GM19395 (cell line): ENCODE data around the gene DPP6.

Experiments
- ATAC-seq: cut with Tn5 transposase; IDR thresholded peaks from one replicate; pipeline ENCODE4 v1.9.1; 2021; ENCODE audit warnings: mild to moderate bottlenecking, moderate library complexity; ENCODE audit not compliant: unreplicated experiment

DPP6 gene

GRCh38 chr7:154867068-154867467 is 814.9 kb downstream of the DPP6 start:
- ATAC-seq, result peak; percentile 70

GRCh38 chr7:154868921-154869320 is 816.7 kb downstream of the DPP6 start:
- ATAC-seq, result no peak

- no peak for ATAC-seq
Measured at GRCh38 chr7:154869436-154869835, 817.2 kb downstream of the DPP6 start.

- no peak for ATAC-seq
Measured at GRCh38 chr7:154871507-154871906, 819.3 kb downstream of the DPP6 start.

GRCh38 chr7:154871928-154872750 is 819.9 kb downstream of the DPP6 start:
- no peak for ATAC-seq

- no peak for ATAC-seq
Measured at GRCh38 chr7:154872811-154873499, 820.8 kb downstream of the DPP6 start.

- ATAC-seq, result no peak
Measured at GRCh38 chr7:154873500-154874121, 821.4 kb downstream of the DPP6 start.

GRCh38 chr7:154874409-154875113 is 822.4 kb downstream of the DPP6 start:
- ATAC-seq, result no peak

GRCh38 chr7:154875297-154875696 is 823.1 kb downstream of the DPP6 start:
- no peak for ATAC-seq

- no peak for ATAC-seq
Measured at GRCh38 chr7:154876516-154876915, 824.3 kb downstream of the DPP6 start.

GRCh38 chr7:154877031-154877430 is 824.8 kb downstream of the DPP6 start:
- no peak for ATAC-seq

GRCh38 chr7:154879629-154880028 is 827.4 kb downstream of the DPP6 start:
- no peak for ATAC-seq

- no peak for ATAC-seq
Measured at GRCh38 chr7:154880513-154880912, 828.3 kb downstream of the DPP6 start.

- ATAC-seq, result no peak
Measured at GRCh38 chr7:154881026-154881425, 828.8 kb downstream of the DPP6 start.

GRCh38 chr7:154881526-154881925 is 829.3 kb downstream of the DPP6 start:
- no peak for ATAC-seq

GRCh38 chr7:154882931-154883474 is 830.8 kb downstream of the DPP6 start:
- ATAC-seq, result no peak

- ATAC-seq, result no peak
Measured at GRCh38 chr7:154884348-154884920, 832.2 kb downstream of the DPP6 start.

GRCh38 chr7:154886591-154886990 is 834.4 kb downstream of the DPP6 start:
- ATAC-seq, result no peak

GRCh38 chr7:154888690-154889089 is 836.5 kb downstream of the DPP6 start:
- ATAC-seq, result no peak

GRCh38 chr7:154892459-154892858 is 840.3 kb downstream of the DPP6 start:
- ATAC-seq, result no peak

GRCh38 chr7:154896076-154896475 is 843.9 kb downstream of the DPP6 start:
- no peak for ATAC-seq
